ENCODE data around the gene CUBN. TPM values are rescaled to one million over a fixed set of nuclear protein-coding genes. Genes with fewer than 3 reads are reported as not detected.

Gene CUBN
- total RNA-seq, 1 experiment from 2014 or later = 4.6 TPM

DNA sequence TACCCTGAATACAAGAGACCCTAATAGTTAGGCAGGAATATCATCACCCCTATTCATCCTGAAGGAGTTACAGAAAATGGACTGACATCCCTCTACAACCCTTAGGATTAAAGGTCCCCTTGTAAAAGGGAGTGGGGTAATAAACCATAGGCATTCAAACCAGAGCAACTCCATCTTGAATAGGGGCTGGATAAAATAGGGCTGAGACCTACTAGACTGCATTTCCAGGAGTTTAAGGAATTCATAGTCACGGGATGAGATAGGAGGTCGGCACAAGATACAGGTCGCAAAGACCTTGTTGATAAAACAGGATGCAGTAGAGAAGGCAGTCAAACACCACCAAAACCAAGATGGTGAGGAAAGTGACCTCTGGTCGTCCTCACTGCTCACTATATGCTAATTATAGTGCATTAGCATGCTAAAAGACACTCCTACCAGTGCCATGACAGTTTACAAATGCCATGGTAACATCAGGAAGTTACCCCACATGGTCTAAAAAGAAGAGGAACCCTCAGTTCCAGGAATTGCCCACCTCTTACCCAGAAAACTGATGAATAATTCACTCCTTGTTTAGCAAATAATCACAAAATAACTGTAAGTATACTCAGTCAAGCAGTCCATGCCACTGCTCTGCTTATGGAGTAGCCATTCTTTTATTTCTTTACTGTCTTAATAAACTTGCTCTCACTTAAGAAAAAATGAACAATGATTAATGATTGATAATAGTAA, 37.2 kb downstream of the CUBN start:
- intact Hi-C loops (cut with micrococcal nuclease; ENCODE audit: unreplicated experiment) = no loop called here
- Histone ChIP-seq H3K36me3 (ENCODE audit: control insufficient read depth, insufficient read depth, low read length) (no peaks in the 10 kb centered on the region), H3K9me3 (no peaks in the 10 kb centered on the region; the same call in 1 of the 2 replicates), H3K4me1 (no peaks in the 10 kb centered on the region), H3K27me3 (replicated peaks; ENCODE audit: control insufficient read depth, insufficient read depth, low read length) (no peaks in the 10 kb centered on the region), H3K4me3 (ENCODE audit: low read depth, low read length) (no peak overlapping the region)
- H3K27me3 Mint-ChIP-seq (ENCODE audit: insufficient read depth, unreplicated experiment) = no peaks in the 10 kb centered on the region
- TF ChIP-seq CTCF (IDR thresholded peaks at IDR 0.05; ENCODE audit: insufficient read depth in 1 of 2, low read depth in 1 of 2, low read length in 1 of 2, severe bottlenecking in 1 of 2, unreplicated experiment in 1 of 2) = no peak
- H3K4me3 Mint-ChIP-seq (ENCODE audit: unreplicated experiment) = no peak overlapping the region
- H3K4me1 Mint-ChIP-seq (ENCODE audit: low read depth, unreplicated experiment) = no peaks in the 10 kb centered on the region
- DNase-seq = no peak
- ChIA-PET CTCF (no interaction called here), POLR2A (no interaction called here)
- H3K9me3 Mint-ChIP-seq (ENCODE audit: unreplicated experiment) = no peaks in the 10 kb centered on the region
- no peak overlapping the region for H3K27ac Mint-ChIP-seq (ENCODE audit: unreplicated experiment)
- H3K36me3 Mint-ChIP-seq (ENCODE audit: insufficient read depth, unreplicated experiment) = no peaks in the 10 kb centered on the region
- BruUV-seq (replicated peaks) = no TSS peak

GRCh38 chr10:17088118-17088806, 41.3 kb downstream of the CUBN start:
- ChIA-PET POLR2A (no interaction called here), CTCF (no interaction called here)
- Mint-ChIP-seq H3K9me3 (ENCODE audit: unreplicated experiment) (no peaks in the 10 kb centered on the region), H3K27me3 (ENCODE audit: insufficient read depth, unreplicated experiment) (no peaks in the 10 kb centered on the region), H3K4me3 (ENCODE audit: unreplicated experiment) (no peak overlapping the region), H3K36me3 (ENCODE audit: insufficient read depth, unreplicated experiment) (no peaks in the 10 kb centered on the region), H3K27ac (ENCODE audit: unreplicated experiment) (no peak overlapping the region), H3K4me1 (ENCODE audit: low read depth, unreplicated experiment) (no peaks in the 10 kb centered on the region)
- Histone ChIP-seq H3K4me1 (no peaks in the 10 kb centered on the region), H3K9me3 (no peaks in the 10 kb centered on the region), H3K4me3 (ENCODE audit: low read depth, low read length) (no peak overlapping the region), H3K36me3 (ENCODE audit: control insufficient read depth, insufficient read depth, low read length) (no peaks in the 10 kb centered on the region), H3K27me3 (replicated peaks; ENCODE audit: control insufficient read depth, insufficient read depth, low read length) (no peaks in the 10 kb centered on the region)
- BruUV-seq (replicated peaks) = no TSS peak
- no peak for DNase-seq
- no peak for TF ChIP-seq CTCF (IDR thresholded peaks at IDR 0.05; ENCODE audit: insufficient read depth in 1 of 2, low read depth in 1 of 2, low read length in 1 of 2, severe bottlenecking in 1 of 2, unreplicated experiment in 1 of 2)
- intact Hi-C loops (cut with micrococcal nuclease; ENCODE audit: unreplicated experiment) = no loop called here

- BruUV-seq (replicated peaks) = no TSS peak
- Mint-ChIP-seq H3K27me3 (ENCODE audit: insufficient read depth, unreplicated experiment) (no peaks in the 10 kb centered on the region), H3K9me3 (ENCODE audit: unreplicated experiment) (no peaks in the 10 kb centered on the region), H3K4me1 (ENCODE audit: low read depth, unreplicated experiment) (no peaks in the 10 kb centered on the region), H3K36me3 (ENCODE audit: insufficient read depth, unreplicated experiment) (no peaks in the 10 kb centered on the region), H3K4me3 (ENCODE audit: unreplicated experiment) (no peak overlapping the region), H3K27ac (ENCODE audit: unreplicated experiment) (no peak overlapping the region)
- intact Hi-C loops (cut with micrococcal nuclease; ENCODE audit: unreplicated experiment) = no loop called here
- POLR2A ChIA-PET = no interaction called here
- Histone ChIP-seq H3K4me1 (no peaks in the 10 kb centered on the region), H3K27me3 (replicated peaks; ENCODE audit: control insufficient read depth, insufficient read depth, low read length) (no peaks in the 10 kb centered on the region), H3K9me3 (no peaks in the 10 kb centered on the region), H3K4me3 (ENCODE audit: low read depth, low read length) (no peak overlapping the region), H3K36me3 (ENCODE audit: control insufficient read depth, insufficient read depth, low read length) (no peaks in the 10 kb centered on the region)
- CTCF ChIA-PET = no interaction called here
- TF ChIP-seq CTCF (IDR thresholded peaks at IDR 0.05; ENCODE audit: insufficient read depth in 1 of 2, low read depth in 1 of 2, low read length in 1 of 2, severe bottlenecking in 1 of 2, unreplicated experiment in 1 of 2) = no peak
- no peak for DNase-seq
These were observed 42.7 kb downstream of the CUBN start for GRCh38 chr10:17086865-17087367.

All from Caco-2 (cell line).